HG03442 (cell line): ENCODE measurements around the gene GPS1.
A peak's percentile ranks its signal among the peaks of the same experiment; 100 is the strongest.

Experiments used
- ATAC-seq: cut with Tn5 transposase; IDR thresholded peaks from one replicate; pipeline ENCODE4 v1.9.1; 2021; ENCODE audit warnings: mild to moderate bottlenecking, moderate library complexity; ENCODE audit not compliant: unreplicated experiment

GPS1 gene

GRCh38 chr17:82014432-82014831 is 37.3 kb upstream of the GPS1 start:
- ATAC-seq: no peak

GRCh38 chr17:82014971-82015310 is 36.8 kb upstream of the GPS1 start:
- ATAC-seq: no peak

GRCh38 chr17:82015311-82015971 is 36.3 kb upstream of the GPS1 start:
- no peak for ATAC-seq

GRCh38 chr17:82016061-82016874 is 35.4 kb upstream of the GPS1 start:
- ATAC-seq: no peak

- no peak for ATAC-seq
Measured at GRCh38 chr17:82016875-82017459, 34.7 kb upstream of the GPS1 start.

GRCh38 chr17:82017612-82018151 is 34.0 kb upstream of the GPS1 start:
- ATAC-seq: no peak

GRCh38 chr17:82018152-82018988 is 33.3 kb upstream of the GPS1 start:
- ATAC-seq: no peak

GRCh38 chr17:82018989-82019689 is 32.6 kb upstream of the GPS1 start:
- ATAC-seq: no peak

- ATAC-seq: no peak
Measured at GRCh38 chr17:82019690-82020571, 31.8 kb upstream of the GPS1 start.

GRCh38 chr17:82020572-82021106 is 31.1 kb upstream of the GPS1 start:
- ATAC-seq: no peak

GRCh38 chr17:82021107-82021899 is 30.4 kb upstream of the GPS1 start:
- ATAC-seq: no peak

- no peak for ATAC-seq
Measured at GRCh38 chr17:82021900-82022309, 29.8 kb upstream of the GPS1 start.

GRCh38 chr17:82022310-82022980 is 29.3 kb upstream of the GPS1 start, which contains the start of gene CENPX:
TSS of gene CENPX (minus strand) at chr17:82022878. CDS start at chr17:82022861, 17 bp downstream.
- ATAC-seq: no peak

- ATAC-seq: peak; percentile 83
Measured at GRCh38 chr17:82022981-82023446, 28.7 kb upstream of the GPS1 start, which contains the start of gene LRRC45. TSS of gene LRRC45 (plus strand) at chr17:82023305. CDS start at chr17:82023644, 339 bp downstream.

- peak; percentile 2 for ATAC-seq
Measured at GRCh38 chr17:82023447-82024241, 28.1 kb upstream of the GPS1 start.

GRCh38 chr17:82024859-82025258 is 26.8 kb upstream of the GPS1 start:
- no peak for ATAC-seq
